Stimulated activated CD8-positive, alpha-beta memory T cell treated with anti-CD3 and anti-CD28 coated beads, Interleukin-4, amount 100 ng/mL, for 4 hours (primary cell): ENCODE measurements around the gene MMEL1.
"Not testable (repeated sequence)": the region's sequence is repeated elsewhere in the genome, so short reads cannot be mapped to it uniquely, and the experiment has no call there.

Source experiments
- DNase-seq, 2 donors: peaks; one replicate each; pipeline ENCODE4 v3.0.0-alpha.2; 2020; ENCODE audit warnings: low read depth in 2 of 2, low spot score in 1 of 2

MMEL1 gene

DNA sequence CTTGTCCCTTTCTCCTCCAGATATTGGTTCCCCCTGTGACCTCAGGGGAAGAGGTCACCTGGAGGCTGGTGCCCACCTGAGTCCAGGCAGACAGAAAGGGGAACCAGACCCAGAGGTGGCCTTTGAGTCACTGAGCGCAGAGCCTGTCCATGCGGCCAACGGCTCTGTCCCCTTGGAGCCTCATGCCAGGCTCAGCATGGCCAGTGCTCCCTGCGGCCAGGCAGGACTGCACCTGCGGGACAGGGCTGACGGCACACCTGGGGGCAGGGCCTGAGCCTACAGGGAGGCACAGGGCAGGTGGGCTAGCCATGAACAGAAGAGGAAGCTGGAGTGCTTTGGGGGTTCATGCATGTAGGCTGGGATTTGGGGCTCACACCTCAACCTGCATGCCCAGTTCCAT is 74.0 kb downstream of the MMEL1 start:
- DNase-seq, result no peak

DNA sequence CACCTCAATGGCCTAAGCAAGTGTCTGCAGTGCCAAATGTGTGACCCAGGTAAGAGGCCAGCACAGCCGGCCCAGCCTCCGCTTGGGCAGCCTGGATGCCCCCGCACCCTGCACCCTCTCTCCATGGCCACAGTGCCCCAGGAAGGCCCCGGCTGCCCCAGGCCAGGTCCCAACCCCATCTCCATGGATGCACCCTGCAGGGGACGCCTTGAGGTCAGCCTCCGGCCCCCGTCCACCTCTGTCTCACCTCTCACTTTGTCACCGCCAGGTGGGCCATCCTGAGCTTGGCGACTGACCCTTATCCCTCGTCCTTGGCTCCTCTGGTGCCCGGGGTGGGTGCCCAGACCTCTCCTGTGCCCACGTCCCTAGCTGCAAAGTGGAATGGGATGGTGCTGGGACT is 74.4 kb downstream of the MMEL1 start:
- no peak for DNase-seq

DNA sequence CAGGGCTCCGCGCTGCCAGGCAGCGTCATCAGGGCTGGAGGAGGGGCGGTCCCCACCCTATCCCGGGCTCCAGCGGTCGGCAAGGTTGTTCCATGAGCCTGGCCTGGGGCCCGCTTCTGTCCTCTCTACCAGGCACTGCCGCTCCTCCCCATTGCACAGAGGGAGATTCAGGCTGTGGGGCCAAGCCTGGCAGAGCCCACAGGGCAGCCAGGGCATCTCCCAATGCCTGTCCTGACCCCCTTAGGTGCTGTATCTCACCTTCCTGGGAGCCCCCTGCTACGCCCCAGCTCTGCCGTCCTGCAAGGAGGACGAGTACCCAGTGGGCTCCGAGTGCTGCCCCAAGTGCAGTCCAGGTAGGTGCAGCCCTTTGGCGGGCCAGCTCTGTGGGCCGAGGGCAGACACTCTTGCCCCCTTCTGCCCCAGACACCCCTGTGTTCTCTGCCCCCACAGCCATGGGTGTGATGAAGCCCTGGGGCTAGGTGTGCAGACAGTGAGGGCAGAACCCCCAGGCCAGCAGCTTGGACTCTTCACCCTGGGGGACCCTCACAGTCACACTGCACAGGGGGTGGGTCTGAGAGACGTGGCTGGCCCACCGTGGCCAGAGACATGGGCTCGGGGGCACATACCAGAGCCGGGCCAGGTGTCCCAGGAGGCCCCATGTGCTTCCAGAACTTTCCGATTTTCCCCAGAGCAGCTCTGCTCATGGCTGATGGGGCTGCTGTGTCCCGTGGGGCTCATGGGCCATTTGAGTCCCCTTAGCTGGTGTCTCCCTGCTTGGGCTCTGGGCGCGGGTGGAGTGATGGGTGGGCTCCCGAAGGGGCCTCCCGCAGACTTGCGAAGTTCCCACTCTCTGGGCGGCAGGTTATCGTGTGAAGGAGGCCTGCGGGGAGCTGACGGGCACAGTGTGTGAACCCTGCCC is 75.1 kb downstream of the MMEL1 start:
- DNase-seq, result no peak

DNA sequence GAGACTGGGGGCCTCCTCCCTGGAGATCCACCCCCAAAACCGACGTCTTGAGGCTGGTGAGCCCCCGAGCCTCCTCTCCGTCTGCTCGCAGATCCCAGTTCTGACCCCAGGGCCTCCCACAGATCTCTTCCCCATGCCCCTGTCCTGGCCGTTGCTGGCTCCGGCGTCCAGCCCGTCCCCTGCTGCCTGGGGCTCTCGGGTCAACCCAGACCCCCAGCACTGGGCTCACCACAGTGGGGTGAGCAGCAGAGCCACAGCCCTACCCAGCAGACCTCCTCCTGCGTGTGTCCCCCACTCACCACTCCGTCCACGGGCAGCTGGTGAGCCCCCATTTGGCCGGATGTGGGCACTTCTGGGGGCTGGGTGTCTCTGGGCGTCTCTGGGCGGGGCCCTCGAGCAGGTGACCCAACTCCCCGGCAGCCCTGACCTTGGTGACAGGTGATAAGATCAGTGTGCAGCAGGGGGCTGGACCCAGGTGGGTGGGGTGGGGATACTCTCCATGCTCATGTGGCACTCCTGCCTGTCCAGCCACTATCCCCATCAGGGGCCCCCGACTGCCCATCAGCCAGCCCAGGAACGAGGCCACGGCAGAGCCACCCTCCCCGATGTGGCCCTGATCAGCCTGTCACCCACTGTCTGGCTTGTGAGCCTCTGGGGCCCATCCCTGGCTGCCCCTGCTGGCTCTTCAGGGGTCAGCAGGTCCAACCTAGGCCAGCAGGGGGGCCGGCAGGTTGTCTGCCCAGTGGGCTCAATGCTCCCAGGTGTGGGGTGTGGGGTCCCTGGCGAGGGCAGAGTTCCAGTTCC is 75.9 kb downstream of the MMEL1 start:
- DNase-seq, result peak in 1 of 2 donors; percentile 30

DNA sequence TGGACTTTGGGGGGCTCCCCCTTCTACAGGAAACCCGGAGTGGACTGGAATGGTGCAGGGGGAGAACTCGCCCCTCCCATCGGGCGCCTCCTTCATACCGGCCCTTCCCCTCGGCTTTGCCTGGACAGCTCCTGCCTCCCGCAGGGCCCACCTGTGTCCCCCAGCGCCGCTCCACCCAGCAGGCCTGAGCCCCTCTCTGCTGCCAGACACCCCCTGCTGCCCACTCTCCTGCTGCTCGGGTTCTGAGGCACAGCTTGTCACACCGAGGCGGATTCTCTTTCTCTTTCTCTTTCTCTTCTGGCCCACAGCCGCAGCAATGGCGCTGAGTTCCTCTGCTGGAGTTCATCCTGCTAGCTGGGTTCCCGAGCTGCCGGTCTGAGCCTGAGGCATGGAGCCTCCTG is 76.5 kb downstream of the MMEL1 start, which contains the start of gene TNFRSF14:
Gene TNFRSF14 (plus strand): TSS at position 95 of the 401 bp plus-strand sequence. CDS start 294 bp downstream, at position 389.
- DNase-seq, result peak; percentile 50 to 58

DNA sequence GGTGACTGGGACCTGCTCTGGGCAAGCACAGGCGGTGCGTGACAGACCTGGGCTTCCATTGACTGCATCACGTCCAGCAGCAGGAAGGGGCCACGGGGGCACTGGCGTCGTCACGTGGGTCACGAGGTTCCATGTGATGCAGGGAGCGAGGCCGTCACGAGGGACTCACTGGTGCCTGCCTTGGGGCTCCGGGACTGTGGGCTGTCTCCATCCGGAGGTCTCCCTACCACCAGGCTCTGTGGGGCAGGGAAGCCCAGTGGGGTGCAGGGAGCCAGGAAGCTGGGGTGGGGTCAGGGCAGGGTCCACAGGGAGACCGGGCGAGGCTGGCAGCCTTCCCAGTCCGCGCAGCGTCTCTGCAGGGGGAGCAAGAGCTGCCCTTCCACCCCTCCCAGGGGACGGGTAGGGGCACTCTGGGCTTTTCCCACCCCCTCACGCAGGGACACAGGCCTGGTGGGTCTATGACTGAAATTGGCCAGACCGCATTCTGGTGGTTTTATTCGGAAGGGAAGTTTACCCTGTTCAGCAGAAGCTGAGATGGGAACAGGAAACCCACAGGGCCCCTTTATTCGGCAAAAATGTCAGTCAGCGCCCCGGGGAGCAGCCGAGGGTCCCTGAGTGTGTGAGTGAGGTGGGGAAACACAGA is 77.1 kb downstream of the MMEL1 start:
- peak in 1 of 2 donors; percentile 60 for DNase-seq

DNA sequence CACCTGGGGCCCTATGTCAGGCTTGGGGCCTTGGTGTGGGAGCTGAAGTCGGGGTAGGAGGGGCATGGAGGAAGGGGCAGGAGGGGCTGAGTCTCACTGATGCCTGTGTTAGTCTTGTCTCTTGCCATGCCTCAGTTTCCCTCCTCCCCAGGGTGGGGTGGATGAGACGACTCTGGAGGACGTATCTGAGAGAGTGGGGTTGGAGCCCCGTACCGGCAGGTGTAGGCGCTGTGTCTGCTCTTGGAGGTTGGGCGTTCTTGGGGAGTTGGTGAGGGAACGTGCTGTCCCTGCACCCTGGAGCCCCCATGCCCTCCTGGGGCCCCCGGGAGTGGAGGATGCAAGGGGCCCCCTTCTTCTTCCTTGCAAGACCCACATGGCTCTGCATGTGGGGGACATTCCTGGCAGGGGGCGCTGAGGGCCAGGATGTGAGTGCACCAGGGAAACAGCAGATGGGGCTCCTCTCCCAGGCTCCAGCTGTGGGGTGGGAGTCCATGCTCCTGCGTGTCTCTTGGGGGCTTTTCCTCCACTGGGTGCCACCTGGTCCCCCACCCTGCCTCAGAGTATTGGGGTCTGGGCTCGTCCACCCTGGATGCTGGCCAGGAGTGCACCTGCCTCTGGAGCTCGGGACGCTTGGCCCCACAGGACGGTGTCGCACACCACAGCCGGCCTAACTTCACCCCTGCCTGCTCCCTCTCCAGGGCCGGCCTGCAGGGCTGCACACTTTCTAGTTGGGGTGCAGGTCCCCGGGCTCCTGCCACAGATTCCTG is 78.0 kb downstream of the MMEL1 start:
- peak in 1 of 2 donors; percentile 35 for DNase-seq

DNA sequence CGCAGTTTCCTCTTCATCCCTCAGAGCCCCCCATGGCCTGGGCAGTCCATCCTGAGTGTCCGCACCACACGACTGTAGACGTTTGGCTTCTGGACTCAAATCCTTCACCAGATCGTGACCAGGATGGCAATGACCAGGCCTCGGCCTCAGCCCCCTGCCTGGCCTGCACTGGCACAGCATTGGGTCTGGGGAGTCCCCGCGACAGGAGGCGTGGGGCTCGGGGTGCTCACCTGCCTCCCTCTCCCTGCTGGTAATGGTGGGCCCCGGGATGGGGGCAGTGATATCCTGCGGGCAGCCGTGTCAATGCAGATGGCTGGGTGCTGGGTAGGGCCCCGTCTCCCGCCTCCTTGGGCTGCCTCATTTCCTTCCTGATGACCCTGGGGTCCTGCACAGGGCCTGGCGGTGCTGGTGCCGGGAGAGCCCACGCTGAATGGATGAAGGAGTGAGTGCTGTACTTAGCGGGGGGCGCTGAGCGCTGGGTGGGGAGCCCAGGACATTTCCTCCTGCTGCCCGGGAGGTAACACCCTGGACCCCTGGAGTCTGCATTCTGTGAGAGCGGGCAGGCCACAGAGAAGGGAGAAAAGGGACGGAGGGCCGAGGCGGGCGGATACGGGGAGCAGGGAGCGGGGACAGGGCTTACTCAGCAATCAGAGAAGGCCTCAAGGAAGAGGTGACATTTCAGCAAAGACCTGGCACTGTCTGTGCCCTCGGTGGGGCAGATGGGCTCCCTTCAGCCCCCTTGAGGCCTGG is 78.8 kb downstream of the MMEL1 start:
- DNase-seq, result no peak

DNA sequence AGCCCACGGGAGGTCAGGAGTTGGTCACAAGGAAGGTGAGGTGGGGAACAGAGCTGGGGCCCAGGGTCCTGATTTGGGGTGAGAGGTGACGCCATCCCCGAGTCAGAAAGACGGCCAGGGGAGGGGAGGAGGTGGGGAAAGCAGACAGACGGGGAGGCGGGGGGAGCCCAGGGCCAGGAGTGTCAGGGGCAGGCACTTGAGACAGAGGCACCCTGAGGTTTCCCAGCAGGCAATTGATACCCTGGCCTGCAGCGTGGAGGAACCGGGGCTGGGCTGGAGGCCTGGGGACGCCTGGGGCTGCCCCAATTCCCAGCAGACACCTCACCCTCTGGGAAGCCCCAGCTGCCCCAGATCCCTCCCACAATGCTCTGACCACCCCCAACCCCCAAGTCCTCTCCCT is 79.7 kb downstream of the MMEL1 start:
- DNase-seq, result not testable (repeated sequence)

DNA sequence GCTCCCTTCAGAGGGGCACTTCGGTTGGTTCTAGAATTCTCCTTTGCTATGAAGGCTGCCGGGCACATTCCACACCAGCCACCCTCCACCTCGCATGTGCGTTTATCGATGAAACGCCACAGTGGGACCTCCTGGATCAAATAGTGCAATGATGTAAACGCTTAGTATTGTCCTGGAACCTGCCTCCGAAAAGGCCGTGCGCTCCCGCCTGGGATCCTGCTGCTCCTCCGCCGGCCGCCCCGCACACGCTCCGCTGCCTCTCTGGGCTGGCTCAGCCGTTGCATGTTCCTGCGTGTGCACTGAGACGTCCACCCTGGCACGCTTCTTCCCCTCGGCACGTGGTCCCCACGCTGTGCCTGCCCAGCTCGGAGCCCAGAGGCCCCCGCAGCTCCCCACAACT is 80.6 kb downstream of the MMEL1 start:
- DNase-seq, result no peak

DNA sequence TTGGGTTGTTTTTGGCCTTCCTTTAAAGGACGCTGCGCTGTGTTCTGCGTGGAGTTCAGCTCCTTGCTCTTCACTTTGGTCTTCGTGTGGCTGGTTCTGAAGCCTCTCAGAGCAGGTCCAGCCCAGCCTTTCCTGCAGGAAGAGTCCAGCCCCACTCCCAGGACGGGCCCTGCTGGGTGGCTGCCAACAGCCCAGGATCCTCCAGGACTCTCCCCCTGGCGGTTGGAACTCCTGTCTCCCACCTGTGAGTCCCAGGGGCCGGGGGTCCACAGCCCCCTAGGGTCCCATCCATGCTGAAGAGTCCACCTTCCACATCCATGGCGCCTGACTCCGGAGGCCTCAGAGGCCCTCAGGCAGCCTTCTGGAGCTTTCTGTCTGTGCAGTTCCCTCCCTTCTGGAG is 81.3 kb downstream of the MMEL1 start:
- DNase-seq, result not testable (repeated sequence)

DNA sequence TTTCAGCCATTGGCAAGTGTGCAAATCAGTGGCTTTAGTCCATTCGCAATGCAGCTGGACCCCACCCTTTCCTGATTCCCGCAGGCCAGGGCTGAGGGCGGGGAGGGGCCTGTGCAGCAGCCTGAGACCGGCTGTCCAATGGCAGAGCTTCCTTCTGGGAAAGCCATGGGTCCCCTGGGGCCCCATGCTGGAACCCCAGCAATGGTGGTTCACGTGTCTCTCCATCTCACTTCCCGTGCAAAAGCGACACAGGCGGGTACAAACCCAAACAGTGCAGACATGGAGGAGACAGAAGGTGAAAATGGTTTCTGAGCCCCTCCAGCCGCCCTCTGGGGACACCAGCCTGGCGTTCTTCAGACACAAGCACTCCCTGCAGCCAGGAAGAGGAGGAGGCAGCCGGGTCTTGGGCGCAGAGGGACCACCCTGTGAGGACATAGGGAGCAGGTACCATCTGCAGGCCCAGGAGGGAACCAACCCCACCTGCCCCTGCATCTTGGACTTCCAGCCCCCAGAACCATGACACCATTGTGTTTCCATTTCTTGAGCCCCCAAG is 82.4 kb downstream of the MMEL1 start:
- not testable (repeated sequence) for DNase-seq

DNA sequence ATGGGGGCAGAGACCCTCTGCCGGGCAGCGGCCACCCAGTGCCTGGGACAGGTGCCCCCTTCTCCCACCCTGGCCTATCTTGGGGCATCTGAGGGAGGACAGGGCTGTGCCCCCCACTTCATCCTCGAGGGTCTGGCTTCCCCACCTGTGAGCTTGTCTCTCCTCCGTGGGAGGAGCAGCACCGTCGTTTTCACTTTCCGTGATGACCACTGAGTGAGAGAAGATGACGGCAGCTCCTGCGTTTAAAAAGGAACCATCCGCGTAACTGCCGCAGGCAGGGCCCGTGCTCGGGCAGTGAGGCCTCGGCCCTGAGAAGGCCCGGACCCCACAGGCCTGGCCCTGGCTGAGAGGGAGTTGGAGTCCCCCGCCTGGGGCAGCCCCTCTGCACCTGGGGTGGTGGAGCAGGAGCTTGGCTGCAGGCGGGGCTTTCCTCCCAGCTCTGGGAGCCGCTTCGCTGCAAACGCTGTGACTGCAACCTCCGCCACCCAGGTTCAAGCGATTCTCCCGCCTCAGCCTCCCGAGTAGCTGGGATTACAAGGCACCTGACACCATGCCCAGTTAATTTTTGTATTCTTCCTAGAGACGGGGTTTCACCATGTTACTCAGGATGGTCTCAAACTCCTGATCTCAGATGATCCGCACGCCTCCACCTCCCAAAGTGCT is 83.3 kb downstream of the MMEL1 start:
- not testable (repeated sequence) for DNase-seq

DNA sequence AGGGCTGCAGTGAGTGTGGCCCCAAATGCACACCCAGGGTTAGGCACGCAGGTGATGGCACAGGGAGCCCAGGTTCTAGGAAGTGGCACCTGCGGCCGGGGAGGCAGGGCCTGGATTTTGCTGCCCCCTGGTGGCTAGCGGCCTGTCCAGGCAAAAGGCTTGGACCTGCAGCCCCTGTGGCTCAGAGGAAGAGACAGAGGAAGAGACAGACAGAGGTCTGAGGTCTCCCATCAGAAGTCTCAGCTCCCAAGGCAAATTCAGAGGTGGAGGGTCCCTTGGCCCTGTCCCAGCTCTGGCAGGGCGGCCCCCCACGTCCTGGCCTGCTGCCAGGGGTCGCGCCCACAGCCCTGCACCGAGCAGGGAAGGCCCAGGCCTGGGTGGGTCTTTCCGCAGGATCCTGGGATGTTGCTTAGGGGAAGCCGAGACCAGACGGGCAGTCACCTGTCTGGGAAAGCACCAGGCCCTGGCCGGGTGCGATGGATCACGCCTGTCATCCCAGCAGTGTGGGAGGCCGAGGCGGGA is 84.7 kb downstream of the MMEL1 start:
- peak; percentile 68 for DNase-seq

DNA sequence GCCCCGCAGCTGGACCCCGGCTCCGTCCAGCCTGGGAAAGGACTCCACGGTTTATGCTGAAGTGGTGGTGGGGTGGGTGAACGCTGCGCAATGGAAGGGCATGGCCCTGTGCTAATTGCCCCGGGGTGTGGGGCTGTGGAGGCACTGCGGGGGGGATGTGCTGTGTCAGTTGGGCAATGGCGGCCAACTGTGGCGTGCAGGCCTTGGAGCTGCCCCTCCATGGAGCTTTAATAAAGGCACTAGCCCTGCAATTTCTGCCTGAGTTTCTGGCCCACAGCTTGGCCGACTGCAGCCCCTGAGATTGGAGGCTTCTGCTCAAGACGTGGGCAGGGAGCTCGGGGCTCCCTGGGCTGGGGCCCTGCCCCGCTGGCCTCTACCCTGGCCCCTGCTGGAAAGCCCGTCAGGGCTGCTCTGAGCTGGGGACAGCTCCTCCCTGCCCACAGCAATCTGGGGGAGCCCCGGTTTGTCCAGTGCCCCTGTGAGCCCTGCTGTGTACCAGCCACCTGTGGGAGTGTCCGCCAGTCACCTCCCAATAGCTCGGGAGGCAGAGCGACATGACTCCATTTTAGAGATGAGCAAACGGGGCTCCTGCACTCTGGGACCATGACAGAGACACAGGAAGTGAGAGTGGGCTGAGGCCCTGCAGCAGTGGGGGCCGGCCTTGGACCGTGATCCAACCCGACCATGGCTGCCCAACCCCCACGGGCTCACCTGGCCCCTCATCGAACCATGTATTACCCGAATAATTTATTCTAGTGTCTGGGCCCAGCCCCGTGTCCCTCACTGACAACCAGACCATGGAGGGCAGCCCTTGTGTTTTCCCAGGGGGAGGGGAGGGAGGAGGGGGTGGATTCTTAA is 85.4 kb downstream of the MMEL1 start:
- no peak for DNase-seq

DNA sequence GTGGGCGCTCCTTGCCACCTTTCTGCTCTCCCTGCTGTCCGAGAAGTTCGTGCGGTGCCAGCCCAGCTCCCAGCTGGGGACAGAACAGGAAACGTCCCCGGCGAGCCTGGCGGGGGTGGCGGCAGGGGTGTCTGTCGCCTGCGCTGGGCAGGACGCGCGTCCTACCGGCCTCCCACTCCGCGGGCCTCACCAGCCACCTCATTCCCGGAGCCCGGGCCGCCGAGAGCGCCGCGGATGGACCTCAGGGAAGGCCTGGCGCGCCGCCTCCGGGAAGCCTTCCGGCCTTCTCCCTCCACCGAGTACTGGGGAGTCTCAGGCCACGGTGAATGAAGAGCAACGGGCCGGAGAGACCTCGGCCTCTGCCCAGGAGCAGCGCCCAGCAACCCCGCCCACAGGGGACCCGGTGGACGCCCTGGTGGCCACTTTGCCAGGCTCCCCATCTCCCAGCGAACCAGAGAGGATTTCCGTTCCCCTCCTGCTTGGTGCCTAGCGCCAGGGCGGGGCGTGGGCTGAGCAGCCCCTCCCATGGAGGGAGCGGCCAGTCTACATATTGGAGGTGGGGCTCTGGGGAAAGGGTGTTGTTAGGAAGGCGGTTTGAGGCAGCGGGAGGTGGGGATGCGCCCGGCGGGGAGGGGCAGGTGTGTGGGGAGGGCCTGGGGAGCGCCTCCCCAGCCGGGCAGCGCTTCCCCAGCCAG is 86.2 kb downstream of the MMEL1 start:
- peak in 1 of 2 donors; percentile 61 for DNase-seq

DNA sequence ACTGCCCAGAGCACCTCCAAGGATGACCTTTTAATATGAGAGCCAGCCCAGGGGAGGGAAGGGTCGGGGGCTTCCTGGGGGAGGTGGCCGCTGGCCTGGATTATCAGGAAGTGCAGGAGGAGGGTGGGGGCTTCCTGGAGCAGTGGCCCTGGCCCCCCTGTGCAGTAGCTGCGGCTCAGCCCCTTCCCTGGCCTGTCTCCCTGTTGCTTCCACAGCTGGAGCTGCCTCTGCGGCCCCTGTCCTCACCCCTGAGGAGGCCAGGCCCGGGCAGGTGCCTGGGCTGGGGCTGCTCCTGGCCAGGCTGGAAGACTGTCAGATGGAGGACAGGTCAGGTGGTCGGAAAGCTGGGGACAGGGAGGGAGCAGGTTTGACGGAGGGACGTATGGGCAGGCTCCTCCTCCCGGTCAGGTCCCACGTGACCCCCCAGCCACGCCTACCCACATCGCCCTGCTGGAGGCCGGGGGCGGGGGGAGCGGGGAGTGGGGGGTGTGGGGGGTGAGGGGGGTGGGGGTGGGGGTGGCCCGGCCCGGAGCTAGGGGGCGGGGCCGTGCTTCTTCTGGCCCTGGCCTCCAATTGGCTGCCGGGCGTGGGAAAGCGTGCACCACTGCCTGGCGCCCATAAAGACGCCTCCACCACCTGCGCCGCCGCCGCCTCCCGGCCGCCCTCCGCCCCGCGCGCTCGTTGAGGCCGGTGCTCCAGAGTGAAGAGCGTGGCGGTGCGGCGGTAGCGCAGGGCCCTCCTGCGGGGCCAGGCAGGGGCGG is 86.9 kb downstream of the MMEL1 start:
- peak; percentile 68 to 81 for DNase-seq
